Endothelial cell of umbilical vein (primary cell): Measurements from ENCODE around the gene AJUBA. TPM values are rescaled to one million over a fixed set of nuclear protein-coding genes. Genes with fewer than 3 reads are reported as not detected.

ENCODE experiments used
- BruUV-seq: library from RNA; stranded (reverse); fragments of 400-500 nt; replicated peaks from 2 replicates; lab custom pipeline; 2021; lab: Mats Ljungman, UMichigan
- CTCF ChIA-PET: fragments of 300-600, 350-600 bp; sonication (Branson Sonifier 250); formaldehyde crosslinking; loops from one replicate; lab custom pipeline; 2021; ENCODE audit warnings: antibody characterized with exemption, inconsistent platforms; lab: Charles Lee
- POLR2A ChIA-PET: fragments of 300-600, 350-600 bp; sonication (Branson Sonifier 250); formaldehyde crosslinking; loops from one replicate; lab custom pipeline; 2021; ENCODE audit warnings: antibody characterized with exemption, inconsistent platforms; lab: Charles Lee
- DNase-seq: peaks from one replicate; pipeline ENCODE4 v3.0.0-alpha.2; 2011; ENCODE audit warnings: low read depth, low spot score
- FAIRE-seq: peaks from 2 replicates; lab custom pipeline; 2011; peaks lifted over from hg19 to GRCh38; lab: Jason Lieb, UNC
- H2AFZ ChIP-seq: 2 replicates; pipeline ENCODE4 v1.6.0; 2012; ENCODE audit warnings: low read depth, low read length, control low read depth, inconsistent platforms
- H3K27ac ChIP-seq: 2 replicates; pipeline ENCODE4 v1.5.1; 2011; ENCODE audit warnings: low read depth, mild to moderate bottlenecking, control low read depth, low read length, moderate library complexity; ENCODE audit not compliant: insufficient read depth
- H3K27me3 ChIP-seq, 2 experiments: 2 replicates each; pipeline versions ENCODE4 v1.6.0 to v1.6.1; 2011; ENCODE audit warnings: low read length in 2 of 2, mixed read lengths in 1 of 2; ENCODE audit not compliant: control insufficient read depth in 2 of 2, insufficient read depth in 2 of 2
- H3K36me3 ChIP-seq, 2 experiments: 2 replicates in 1 of 2; 3 replicates in 1 of 2; pipeline ENCODE4 v1.5.1; 2011; ENCODE audit warnings: low read length in 2 of 2, mild to moderate bottlenecking in 1 of 2, moderate library complexity in 1 of 2; ENCODE audit not compliant: control insufficient read depth in 2 of 2, insufficient read depth in 2 of 2; ENCODE audit errors: extremely low read depth in 1 of 2
- H3K4me1 ChIP-seq: 3 replicates; pipeline ENCODE4 v1.5.1; 2011; ENCODE audit warnings: mild to moderate bottlenecking, low read length; ENCODE audit not compliant: control insufficient read depth, insufficient read depth; ENCODE audit errors: extremely low read depth
- H3K4me2 ChIP-seq: 2 replicates; pipeline ENCODE4 v1.6.1; 2011; ENCODE audit warnings: low read length, control low read depth, mixed read lengths; ENCODE audit not compliant: insufficient read depth
- H3K4me3 ChIP-seq, 3 experiments: fragments of 200-600 bp in 1 of 3; sonication (generic), shearing (Covaris generic) in 1 of 3; replicated peaks in 1 of 3; 2 replicates each; pipeline ENCODE4 v1.5.1; 2011 to 2016; ENCODE audit warnings: control low read depth in 3 of 3, low read length in 3 of 3, mild to moderate bottlenecking in 2 of 3, inconsistent platforms in 1 of 3, low read depth in 1 of 3, moderate library complexity in 1 of 3; ENCODE audit not compliant: insufficient read depth in 1 of 3
- H3K79me2 ChIP-seq: 2 replicates; pipeline ENCODE4 v1.6.0; 2012; ENCODE audit warnings: low read length, inconsistent platforms; ENCODE audit not compliant: control insufficient read depth, insufficient read depth
- H3K9ac ChIP-seq: replicated peaks from 2 replicates; pipeline ENCODE3; 2011; ENCODE audit warnings: low read length, control low read depth; ENCODE audit not compliant: insufficient read depth; ENCODE audit errors: extremely low read depth
- H3K9me1 ChIP-seq: replicated peaks from 3 replicates; pipeline ENCODE4 v1.6.0; 2011; ENCODE audit warnings: mild to moderate bottlenecking, low read length; ENCODE audit not compliant: control insufficient read depth, insufficient read depth; ENCODE audit errors: extremely low read depth
- H3K9me3 ChIP-seq: replicated peaks from 2 replicates; pipeline ENCODE4 v1.5.1; 2012; ENCODE audit warnings: low read length, inconsistent platforms; ENCODE audit not compliant: control insufficient read depth, insufficient read depth
- H4K20me1 ChIP-seq: replicated peaks from 2 replicates; pipeline ENCODE3; 2011; ENCODE audit warnings: mild to moderate bottlenecking, low read length; ENCODE audit not compliant: control insufficient read depth, insufficient read depth; ENCODE audit errors: extremely low read depth
- EZH2 ChIP-seq: IDR thresholded peaks from 2 replicates; pipeline ENCODE4 v1.6.1; 2012; ENCODE audit warnings: borderline replicate concordance, low read depth, mild to moderate bottlenecking, moderate library complexity, low read length, inconsistent platforms; ENCODE audit not compliant: severe bottlenecking
- FOS ChIP-seq: IDR thresholded peaks from 2 replicates; pipeline ENCODE4 v1.6.1; 2011; ENCODE audit warnings: mild to moderate bottlenecking, low read length, moderate library complexity, borderline replicate concordance; ENCODE audit not compliant: insufficient read depth
- GATA2 ChIP-seq: IDR thresholded peaks from 2 replicates; pipeline ENCODE4 v1.7.0; 2011; ENCODE audit warnings: low read depth, mild to moderate bottlenecking, moderate library complexity, mixed read lengths, low read length; ENCODE audit not compliant: insufficient read length, insufficient read depth
- JUN ChIP-seq: IDR thresholded peaks from 2 replicates; pipeline ENCODE4 v1.6.1; 2011; ENCODE audit warnings: borderline replicate concordance, low read depth; ENCODE audit not compliant: insufficient read length, insufficient read depth
- MAX ChIP-seq: IDR thresholded peaks from 2 replicates; pipeline ENCODE4 v1.6.1; 2011; ENCODE audit not compliant: insufficient read depth, insufficient read length
- MYC ChIP-seq: IDR thresholded peaks from one replicate; pipeline ENCODE4 v1.6.1; 2011; ENCODE audit warnings: mild to moderate bottlenecking, low read depth, low read length
- POLR2A ChIP-seq: IDR thresholded peaks from 2 replicates; pipeline ENCODE4 v1.6.1; 2012; ENCODE audit warnings: low read depth, mild to moderate bottlenecking, control low read depth, low read length
- POLR2AphosphoS5 ChIP-seq: IDR thresholded peaks from 2 replicates; pipeline ENCODE4 v1.6.1; 2012; ENCODE audit warnings: low read depth, mild to moderate bottlenecking, control low read depth, low read length, moderate library complexity; ENCODE audit not compliant: insufficient read depth
- dilution Hi-C: fragments of 300-500 bp; cut with MboI; formaldehyde crosslinking; loops from one replicate; pipeline ENCODE4 v1.15.0; 2019; ENCODE audit warnings: low sequenced_read_pairs; ENCODE audit not compliant: extremely low pct_ligation_motif_present
- intact Hi-C: fragments of 100-400 bp; cut with micrococcal nuclease; formaldehyde crosslinking; loops from one replicate; pipeline ENCODE4 v1.10.0; 2022
- polyA plus RNA-seq, 4 experiments: library from polyadenylated mRNA; depleted of rRNA in 3 of 4; stranded (reverse) in 3 of 4; unstranded in 1 of 4; fragments of >200 nt; gene quantifications; 2 replicates each; pipeline versions ENCODE4 v1.2.1 to v1.2.3, GENCODE V29; 2011 to 2012; ENCODE audit warnings: missing spikeins in 1 of 4
- total RNA-seq: library from RNA; stranded (reverse); gene quantifications from 2 replicates; pipeline ENCODE4 v1.2.3, GENCODE V29; 2021
- TF ChIP-seq, protein P1 (sequence below), 2 donors: IDR thresholded peaks; 1 replicate in 1 of 2; 2 replicates in 1 of 2; pipeline ENCODE4 v1.5.1; 2011; ENCODE audit warnings: low read length in 2 of 2, mild to moderate bottlenecking in 2 of 2, moderate library complexity in 2 of 2, control low read depth in 1 of 2, inconsistent platforms in 1 of 2, low read depth in 1 of 2; ENCODE audit not compliant: insufficient read depth in 1 of 2; ENCODE audit errors: extremely low read depth in 1 of 2

Gene AJUBA
- total and polyA plus RNA-seq, 2 donors (not counting 3 experiments of a cell fraction or from before 2014, with no cell fraction given), result 50.0 to 61.7 TPM

DNA sequence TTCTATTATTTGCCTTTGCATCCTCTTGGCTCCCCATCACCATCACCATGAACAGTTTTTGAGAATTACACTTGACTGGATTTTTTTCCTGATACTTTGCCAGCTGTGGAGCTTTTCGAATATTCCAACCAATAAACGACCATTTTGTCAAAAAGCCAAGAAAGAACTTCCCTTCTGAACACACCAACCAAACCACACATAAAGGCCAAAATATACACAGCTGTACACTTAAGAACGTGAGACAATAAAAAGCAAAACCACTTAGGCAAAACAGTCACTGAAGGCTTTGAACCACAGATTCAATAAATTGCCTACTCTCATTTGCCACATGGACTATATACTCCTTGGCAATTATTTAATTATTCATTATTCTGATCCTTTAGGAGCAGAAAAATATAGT, 26.5 kb upstream of the AJUBA start:
- no peak for FAIRE-seq

More for the DNA sequence above, 26.5 kb upstream of the AJUBA start:
- H3K9me1 ChIP-seq, result no peaks in the 10 kb centered on the region
- TF ChIP-seq EZH2, result no peak
- TF ChIP-seq FOS, result no peak
- TF ChIP-seq, protein P1, sequence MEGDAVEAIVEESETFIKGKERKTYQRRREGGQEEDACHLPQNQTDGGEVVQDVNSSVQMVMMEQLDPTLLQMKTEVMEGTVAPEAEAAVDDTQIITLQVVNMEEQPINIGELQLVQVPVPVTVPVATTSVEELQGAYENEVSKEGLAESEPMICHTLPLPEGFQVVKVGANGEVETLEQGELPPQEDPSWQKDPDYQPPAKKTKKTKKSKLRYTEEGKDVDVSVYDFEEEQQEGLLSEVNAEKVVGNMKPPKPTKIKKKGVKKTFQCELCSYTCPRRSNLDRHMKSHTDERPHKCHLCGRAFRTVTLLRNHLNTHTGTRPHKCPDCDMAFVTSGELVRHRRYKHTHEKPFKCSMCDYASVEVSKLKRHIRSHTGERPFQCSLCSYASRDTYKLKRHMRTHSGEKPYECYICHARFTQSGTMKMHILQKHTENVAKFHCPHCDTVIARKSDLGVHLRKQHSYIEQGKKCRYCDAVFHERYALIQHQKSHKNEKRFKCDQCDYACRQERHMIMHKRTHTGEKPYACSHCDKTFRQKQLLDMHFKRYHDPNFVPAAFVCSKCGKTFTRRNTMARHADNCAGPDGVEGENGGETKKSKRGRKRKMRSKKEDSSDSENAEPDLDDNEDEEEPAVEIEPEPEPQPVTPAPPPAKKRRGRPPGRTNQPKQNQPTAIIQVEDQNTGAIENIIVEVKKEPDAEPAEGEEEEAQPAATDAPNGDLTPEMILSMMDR (IDR thresholded peaks at IDR 0.05; ENCODE audit: extremely low read depth in 1 of 2, insufficient read depth in 1 of 2, low read depth in 1 of 2, low read length in 2 of 2), result no peak
- TF ChIP-seq GATA2, result no peak
- TF ChIP-seq MAX, result no peak
- TF ChIP-seq MYC, result no peak
- no peak for TF ChIP-seq JUN
- no peak for TF ChIP-seq POLR2AphosphoS5
- no peak for TF ChIP-seq POLR2A
- H3K79me2 ChIP-seq, result no peaks in the 10 kb centered on the region
- no peak for DNase-seq
- no peak overlapping the region for H3K27ac ChIP-seq
- CTCF ChIA-PET, result interaction anchor here (1.2 to 4.1 kb wide), 4 partner anchors 13 to 60 kb away, joined by 4 to 69 read pairs (median 14); partner anchors contain the start of gene CDH24
- H3K27me3 ChIP-seq, result no peaks in the 10 kb centered on the region
- BruUV-seq, result no TSS peak
- peak overlapping the region; percentile 79 for H3K4me2 ChIP-seq
- no peaks in the 10 kb centered on the region for H3K9me3 ChIP-seq
- dilution Hi-C loops (no loop called here), intact Hi-C loops (no loop called here)
- no peaks in the 10 kb centered on the region for H3K36me3 ChIP-seq
- no peak overlapping the region for H3K9ac ChIP-seq
- H3K4me1 ChIP-seq, result peaks cover 29% of the 10 kb centered on the region
- H4K20me1 ChIP-seq, result no peaks in the 10 kb centered on the region
- H2AFZ ChIP-seq, result peak overlapping the region; percentile 11
- POLR2A ChIA-PET, result no interaction called here
- no peak overlapping the region for H3K4me3 ChIP-seq
